ENCODE measurements around the gene SSPN. TPM values are rescaled to one million over a fixed set of nuclear protein-coding genes. Genes with fewer than 3 reads are reported as not detected.

The SSPN gene
- total RNA-seq, 1 donor from 2014 or later, result 0.84 TPM

GRCh38 chr12:26287671-26288381 is 92.5 kb downstream of the SSPN start:
- Histone ChIP-seq H3K4me1 (no peaks in the 10 kb centered on the region), H2AFZ (replicated peaks) (peak overlapping the region; percentile 34), H3K79me2 (ENCODE audit: low read depth) (no peaks in the 10 kb centered on the region), H3K4me2 (no peak overlapping the region), H3K36me3 (no peaks in the 10 kb centered on the region), H4K20me1 (ENCODE audit: low read depth) (no peaks in the 10 kb centered on the region), H3K9ac (no peak overlapping the region), H3K27ac (no peak overlapping the region), H3K4me3 (no peak overlapping the region), H3F3A (ENCODE audit: low read depth) (no peaks in the 10 kb centered on the region), H3K27me3 (no peaks in the 10 kb centered on the region), H3K9me3 (ENCODE audit: low read depth) (no peaks in the 10 kb centered on the region)
- Mint-ChIP-seq H3K36me3 (no peaks in the 10 kb centered on the region), H3K4me3 (no peak overlapping the region), H3K9me3 (no peaks in the 10 kb centered on the region), H3K27me3 (ENCODE audit: insufficient read depth, low read depth) (peaks cover 2% of the 10 kb centered on the region), H3K27ac (no peak overlapping the region), H3K4me1 (peaks cover 8% of the 10 kb centered on the region)
- TF ChIP-seq EZH2phosphoT487 (IDR thresholded peaks at IDR 0.05) (no peak), CTCF (IDR thresholded peaks at IDR 0.05) (no peak), EZH2 (IDR thresholded peaks at IDR 0.05) (no peak)
- no peak for DNase-seq (ENCODE audit: low spot score)

- no peaks in the 10 kb centered on the region for H3K36me3 ChIP-seq
- no peak overlapping the region for H3K4me3 ChIP-seq
- no peaks in the 10 kb centered on the region for H4K20me1 ChIP-seq (ENCODE audit: low read depth)
- no peak for TF ChIP-seq CTCF (IDR thresholded peaks at IDR 0.05)
- TF ChIP-seq EZH2phosphoT487 (IDR thresholded peaks at IDR 0.05), result no peak
- no peak for TF ChIP-seq EZH2 (IDR thresholded peaks at IDR 0.05)
- Mint-ChIP-seq H3K9me3 (no peaks in the 10 kb centered on the region), H3K27me3 (ENCODE audit: insufficient read depth, low read depth) (peaks cover 2% of the 10 kb centered on the region), H3K4me3 (no peak overlapping the region), H3K4me1 (peaks cover 8% of the 10 kb centered on the region), H3K27ac (no peak overlapping the region), H3K36me3 (no peaks in the 10 kb centered on the region)
- H3F3A ChIP-seq (ENCODE audit: low read depth), result no peaks in the 10 kb centered on the region
- no peak for DNase-seq (ENCODE audit: low spot score)
- no peak overlapping the region for H3K9ac ChIP-seq
- no peaks in the 10 kb centered on the region for H3K4me1 ChIP-seq
- H3K79me2 ChIP-seq (ENCODE audit: low read depth), result no peaks in the 10 kb centered on the region
- H3K4me2 ChIP-seq, result no peak overlapping the region
- no peak overlapping the region for H3K27ac ChIP-seq
- H3K9me3 ChIP-seq (ENCODE audit: low read depth), result no peaks in the 10 kb centered on the region
- H2AFZ ChIP-seq (replicated peaks), result no peak overlapping the region
- no peaks in the 10 kb centered on the region for H3K27me3 ChIP-seq
Measured at GRCh38 chr12:26290565-26290964, 95.2 kb downstream of the SSPN start.

- Histone ChIP-seq H3K79me2 (ENCODE audit: low read depth) (no peaks in the 10 kb centered on the region), H4K20me1 (ENCODE audit: low read depth) (no peaks in the 10 kb centered on the region), H3K4me1 (no peaks in the 10 kb centered on the region), H3K9me3 (ENCODE audit: low read depth) (no peaks in the 10 kb centered on the region), H3K27ac (no peak overlapping the region), H3F3A (ENCODE audit: low read depth) (no peaks in the 10 kb centered on the region), H3K4me2 (no peak overlapping the region), H3K27me3 (no peaks in the 10 kb centered on the region), H2AFZ (replicated peaks) (no peak overlapping the region), H3K9ac (no peak overlapping the region), H3K36me3 (no peaks in the 10 kb centered on the region), H3K4me3 (no peak overlapping the region)
- H3K27me3 Mint-ChIP-seq (ENCODE audit: insufficient read depth, low read depth), result peaks cover 4% of the 10 kb centered on the region
- no peaks in the 10 kb centered on the region for H3K9me3 Mint-ChIP-seq
- no peak overlapping the region for H3K27ac Mint-ChIP-seq
- peaks cover 11% of the 10 kb centered on the region for H3K4me1 Mint-ChIP-seq
- H3K36me3 Mint-ChIP-seq, result no peaks in the 10 kb centered on the region
- TF ChIP-seq CTCF (IDR thresholded peaks at IDR 0.05) (no peak), EZH2 (IDR thresholded peaks at IDR 0.05) (no peak), EZH2phosphoT487 (IDR thresholded peaks at IDR 0.05) (no peak)
- no peak for DNase-seq (ENCODE audit: low spot score)
- H3K4me3 Mint-ChIP-seq, result no peak overlapping the region
Measured at GRCh38 chr12:26292596-26292995, 97.2 kb downstream of the SSPN start.
